ENCODE measurements around the gene PAQR8.

The PAQR8 gene

DNA sequence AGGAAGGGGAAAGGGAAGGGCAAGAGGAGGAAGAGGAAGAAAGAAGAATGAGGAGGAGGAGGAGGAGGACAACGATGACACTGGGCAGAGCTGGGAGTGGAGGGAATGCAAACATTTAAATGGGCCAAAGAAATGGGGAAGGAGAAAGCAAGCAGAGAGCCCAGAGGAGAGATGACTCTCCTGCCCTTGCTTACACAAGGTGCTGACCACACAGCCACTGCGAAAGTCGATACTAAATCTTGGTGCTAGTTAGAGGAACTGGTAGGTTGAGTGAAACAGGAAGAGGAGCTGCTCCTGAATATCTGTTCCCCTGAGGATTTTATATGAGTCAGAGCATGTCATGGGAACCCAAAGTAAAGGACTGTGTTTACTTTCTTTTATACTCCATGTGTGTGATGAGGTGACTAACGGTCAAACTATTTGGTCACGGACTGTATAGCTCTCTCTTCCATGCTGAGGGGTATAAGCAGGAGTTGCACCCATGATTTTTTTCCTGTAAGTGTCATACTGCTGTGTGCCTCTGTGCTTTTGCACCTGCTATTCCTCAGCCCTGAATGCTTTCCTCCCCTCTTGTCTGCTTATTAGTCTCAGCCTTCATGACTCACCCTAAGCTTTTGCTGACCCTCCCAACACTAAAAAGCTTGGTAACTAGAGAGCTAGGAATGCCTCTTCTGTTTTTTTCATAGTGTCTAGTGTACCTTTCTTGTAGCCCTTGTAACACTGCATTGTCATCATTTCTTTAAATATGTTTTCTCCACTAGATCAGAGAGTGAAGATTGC lies 9.5 kb upstream of the PAQR8 start:
- no peak for FAIRE-seq

- no peak for FAIRE-seq
Measured at GRCh38 chr6:52356017-52356416, 5.9 kb upstream of the PAQR8 start.

DNA sequence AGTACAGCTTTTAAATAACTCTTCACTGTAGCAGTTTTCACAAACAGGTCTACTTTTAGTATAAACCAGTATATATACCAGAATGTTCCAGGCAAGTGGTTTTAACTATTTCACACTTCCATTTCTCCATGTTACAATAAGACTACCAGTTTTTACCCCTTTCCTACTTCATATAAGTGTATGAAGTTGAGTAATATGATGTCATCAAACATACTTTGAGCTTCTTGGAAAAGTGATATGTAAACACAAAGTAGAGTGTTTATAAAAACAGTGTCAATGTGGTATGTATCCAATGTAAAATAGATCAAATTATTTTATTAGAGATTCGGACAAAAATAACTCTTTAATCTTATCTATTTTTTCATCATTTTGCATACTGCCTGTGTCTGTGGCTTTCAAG lies 2.5 kb upstream of the PAQR8 start:
- no peak for FAIRE-seq

DNA sequence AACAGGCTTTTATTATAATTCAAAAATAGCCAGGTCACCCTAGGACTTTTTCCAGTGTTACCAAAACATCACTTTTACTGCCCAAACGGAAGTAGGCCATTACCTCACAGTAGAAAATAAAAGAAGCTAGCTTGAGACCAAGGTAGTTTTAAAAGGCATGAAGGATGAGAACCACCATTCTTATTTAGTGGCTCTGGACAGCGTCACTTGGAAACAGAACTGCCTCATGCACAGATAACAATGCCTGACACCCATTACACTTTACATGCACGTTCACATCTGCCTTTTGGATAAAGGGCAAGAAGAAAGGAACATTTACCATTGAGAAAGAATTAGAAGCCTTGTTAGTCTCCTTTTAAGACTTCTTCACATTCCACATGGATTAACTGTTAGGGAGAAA lies 1.9 kb upstream of the PAQR8 start:
- FAIRE-seq: no peak

GRCh38 chr6:52360601-52361413 lies 1.1 kb upstream of the PAQR8 start:
- no peak for FAIRE-seq

DNA sequence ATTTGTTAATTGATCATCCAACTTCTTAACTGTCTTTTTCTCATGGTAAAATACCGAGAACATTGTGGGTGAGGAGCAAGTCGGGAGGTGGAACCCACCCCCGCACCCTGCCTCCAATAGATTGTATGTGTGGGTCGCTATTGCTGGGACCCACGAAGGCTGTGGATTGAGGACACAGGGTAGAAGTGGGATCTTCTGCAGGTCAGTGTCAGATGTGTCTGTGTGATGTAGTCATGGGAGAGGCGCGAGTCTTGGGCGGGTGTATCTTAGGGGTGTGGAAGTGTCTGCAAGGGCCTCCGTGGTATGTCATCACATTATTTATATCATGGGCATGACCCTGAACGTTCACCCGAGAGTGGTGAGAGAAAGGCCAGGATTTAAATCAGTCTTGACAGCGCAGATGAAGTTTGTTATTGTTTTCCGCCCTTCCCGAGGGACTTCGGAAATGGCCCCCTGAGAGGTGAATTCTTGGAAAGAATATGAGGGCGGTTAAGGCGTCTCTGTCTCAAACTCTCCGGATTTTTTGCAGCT lies 472 bp upstream of the PAQR8 start:
- no peak for FAIRE-seq

- FAIRE-seq: no peak
Measured at GRCh38 chr6:52362443-52363227, 684 bp downstream of the PAQR8 start.

DNA sequence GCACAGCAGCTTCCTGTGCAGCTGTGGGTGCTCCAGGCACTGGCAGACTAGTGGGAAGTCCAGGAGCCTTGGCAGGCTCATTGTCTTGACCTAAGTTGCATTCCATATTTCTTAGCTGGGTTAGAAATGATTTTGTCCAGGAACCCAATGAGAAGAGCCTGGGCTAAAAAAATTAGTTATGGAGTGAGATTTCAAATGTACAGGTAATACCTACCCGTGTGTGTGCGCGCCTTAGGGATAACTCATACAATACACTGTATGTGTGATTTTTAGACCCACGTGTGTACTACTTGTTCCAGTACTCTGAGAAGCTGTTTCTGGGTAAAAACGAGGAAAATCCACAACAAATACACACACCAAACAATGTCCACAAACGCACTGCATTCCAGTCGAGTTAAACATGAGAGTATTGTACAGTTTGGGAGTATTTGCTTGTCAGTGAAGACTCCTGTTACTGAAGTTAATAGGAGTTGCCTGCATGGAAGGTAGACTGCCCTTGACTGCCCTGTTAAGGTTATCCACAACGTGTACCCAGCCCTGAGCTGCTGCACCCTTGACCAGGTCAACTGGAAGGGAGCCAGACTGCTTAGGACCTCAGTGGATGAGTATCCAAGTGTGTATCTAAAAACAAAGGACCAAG lies 1.4 kb downstream of the PAQR8 start:
- no peak for FAIRE-seq

- no peak for FAIRE-seq
Measured at GRCh38 chr6:52364480-52365166, 2.7 kb downstream of the PAQR8 start.

- no peak for FAIRE-seq
Measured at GRCh38 chr6:52365317-52365716, 3.4 kb downstream of the PAQR8 start.

- FAIRE-seq: no peak
Measured at GRCh38 chr6:52365866-52366540, 4.1 kb downstream of the PAQR8 start.

GRCh38 chr6:52368002-52368401 lies 6.1 kb downstream of the PAQR8 start:
- no peak for FAIRE-seq

DNA sequence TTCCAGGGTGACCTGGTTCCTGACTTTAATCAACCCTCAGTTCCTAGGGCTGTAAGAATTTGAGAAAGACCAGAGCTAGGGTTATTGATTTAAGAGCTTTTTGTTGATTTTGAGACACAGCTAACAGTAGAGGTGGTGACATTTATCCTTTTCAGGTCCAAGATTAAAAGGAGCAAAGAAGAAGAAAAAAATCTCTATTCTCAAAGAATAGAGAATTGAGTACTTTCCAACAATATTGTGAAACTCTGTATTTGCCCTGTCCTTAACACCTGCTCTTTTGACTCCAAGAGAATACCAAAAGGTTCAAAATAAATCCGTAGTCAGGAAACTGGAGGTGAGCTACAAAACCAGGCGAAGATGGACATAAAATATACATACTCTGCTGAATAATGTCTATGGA lies 7.3 kb downstream of the PAQR8 start:
- no peak for FAIRE-seq

GRCh38 chr6:52371656-52372191 lies 9.8 kb downstream of the PAQR8 start:
- no peak for FAIRE-seq

GRCh38 chr6:52373151-52373690 lies 11.3 kb downstream of the PAQR8 start:
- FAIRE-seq: no peak

- no peak for FAIRE-seq
Measured at GRCh38 chr6:52374247-52374646, 12.3 kb downstream of the PAQR8 start.

DNA sequence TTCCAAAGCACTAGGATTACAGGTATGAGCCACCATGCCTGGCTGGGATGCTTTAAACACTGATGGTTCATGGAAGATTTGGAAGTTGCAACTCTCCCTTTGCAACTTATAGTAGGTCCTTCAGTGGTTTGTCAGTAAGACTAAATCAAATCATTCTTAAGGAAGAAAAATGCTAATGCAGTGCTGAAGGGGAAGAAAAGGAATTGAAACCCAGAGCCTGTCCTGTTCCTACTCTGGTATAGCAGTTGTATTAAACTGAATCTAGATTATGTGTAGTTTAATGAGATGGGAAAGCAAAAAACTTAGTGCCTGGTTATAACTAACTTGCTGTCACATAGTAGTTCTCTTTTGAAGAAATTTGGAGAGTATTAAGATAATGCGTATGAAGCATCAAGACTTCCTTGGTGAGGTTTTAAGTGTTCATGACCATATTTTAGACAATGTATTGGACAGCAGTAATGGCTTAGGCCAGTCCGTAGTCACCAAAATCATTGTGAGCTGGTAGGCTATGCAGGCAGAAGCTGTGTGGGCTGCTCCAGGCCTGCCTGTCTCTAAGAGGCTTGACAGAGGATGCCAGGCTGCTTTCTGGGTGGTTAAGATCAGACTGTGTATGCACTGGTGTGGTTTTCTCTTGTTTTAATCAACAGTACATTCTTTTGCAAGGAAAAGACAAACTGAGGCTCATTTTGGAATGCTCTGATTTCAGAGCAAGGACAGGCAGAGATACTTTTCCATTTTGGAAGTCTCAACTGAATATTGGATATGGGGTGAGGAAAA lies 14.0 kb downstream of the PAQR8 start:
- no peak for FAIRE-seq

DNA sequence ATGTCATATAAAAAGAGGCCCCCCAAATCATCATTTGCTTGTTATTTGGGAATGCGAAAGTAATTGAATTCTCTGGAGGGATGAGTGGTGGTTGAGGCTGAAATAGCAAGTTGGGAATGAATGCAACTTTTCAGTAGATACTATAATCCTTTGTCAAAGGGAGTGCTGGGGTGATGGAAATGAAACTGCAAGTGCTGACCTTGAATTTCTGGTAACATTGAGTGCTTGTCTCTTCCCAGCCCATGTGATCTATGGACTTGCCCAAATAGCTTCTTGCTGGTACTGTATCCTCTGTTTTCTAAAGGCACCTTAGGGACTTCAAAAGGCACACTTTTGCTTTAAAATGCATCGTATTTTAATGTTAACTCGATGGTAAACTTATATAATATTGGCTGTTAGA lies 14.8 kb downstream of the PAQR8 start:
- FAIRE-seq: no peak

- FAIRE-seq: no peak
Measured at GRCh38 chr6:52377538-52378221, 15.7 kb downstream of the PAQR8 start.

Measured in A204.1 (cell line).